IPS-20b (cell line): ENCODE results near the gene SERGEF.

Experiments used
- H3K27ac ChIP-seq: one replicate; pipeline ENCODE4 v1.5.1; 2013; ENCODE audit warnings: low read length
- H3K27me3 ChIP-seq: 2 replicates; pipeline ENCODE4 v1.6.1; 2013; ENCODE audit warnings: mild to moderate bottlenecking, low read length, inconsistent platforms; ENCODE audit not compliant: insufficient read depth
- H3K36me3 ChIP-seq: 2 replicates; pipeline ENCODE4 v1.6.1; 2013; ENCODE audit warnings: low read depth, mild to moderate bottlenecking, inconsistent platforms, low read length, moderate library complexity; ENCODE audit not compliant: insufficient read depth
- H3K4me1 ChIP-seq: 2 replicates; pipeline ENCODE4 v1.6.1; 2013; ENCODE audit warnings: mild to moderate bottlenecking, control low read depth, inconsistent platforms, low read length, moderate library complexity; ENCODE audit not compliant: insufficient read depth
- H3K4me3 ChIP-seq: 2 replicates; pipeline ENCODE4 v1.5.1; 2013; ENCODE audit warnings: mild to moderate bottlenecking, low read length, inconsistent platforms
- H3K9ac ChIP-seq: 2 replicates; pipeline ENCODE4 v1.6.1; 2013; ENCODE audit warnings: low read depth, mild to moderate bottlenecking, inconsistent platforms, low read length, moderate library complexity
- H3K9me3 ChIP-seq: 2 replicates; pipeline ENCODE4 v1.6.1; 2013; ENCODE audit warnings: mild to moderate bottlenecking, low read depth, low read length, inconsistent platforms; ENCODE audit not compliant: insufficient read depth

SERGEF gene

GRCh38 chr11:17790453-17790852 lies 222.4 kb downstream of the SERGEF start:
- Histone ChIP-seq H3K9ac (no peak overlapping the region), H3K4me1 (no peaks in the 10 kb centered on the region), H3K4me3 (no peak overlapping the region), H3K27ac (no peak overlapping the region), H3K9me3 (no peaks in the 10 kb centered on the region), H3K36me3 (no peaks in the 10 kb centered on the region), H3K27me3 (no peaks in the 10 kb centered on the region)

- no peak overlapping the region for H3K9ac ChIP-seq
- no peaks in the 10 kb centered on the region for H3K9me3 ChIP-seq
- H3K4me1 ChIP-seq, result no peaks in the 10 kb centered on the region
- H3K27me3 ChIP-seq, result no peaks in the 10 kb centered on the region
- no peaks in the 10 kb centered on the region for H3K36me3 ChIP-seq
- no peak overlapping the region for H3K4me3 ChIP-seq
- no peak overlapping the region for H3K27ac ChIP-seq
These were observed 224.8 kb downstream of the SERGEF start for GRCh38 chr11:17788084-17788483.

GRCh38 chr11:17786824-17787525 lies 225.9 kb downstream of the SERGEF start:
- Histone ChIP-seq H3K27ac (no peak overlapping the region), H3K9me3 (no peaks in the 10 kb centered on the region), H3K4me3 (no peak overlapping the region), H3K27me3 (no peaks in the 10 kb centered on the region), H3K9ac (no peak overlapping the region), H3K36me3 (no peaks in the 10 kb centered on the region), H3K4me1 (no peaks in the 10 kb centered on the region)

GRCh38 chr11:17783878-17784277 lies 229.0 kb downstream of the SERGEF start:
- no peak overlapping the region for H3K9ac ChIP-seq
- H3K9me3 ChIP-seq, result no peaks in the 10 kb centered on the region
- no peaks in the 10 kb centered on the region for H3K27me3 ChIP-seq
- H3K27ac ChIP-seq, result no peak overlapping the region
- H3K4me3 ChIP-seq, result no peak overlapping the region
- H3K4me1 ChIP-seq, result no peaks in the 10 kb centered on the region
- H3K36me3 ChIP-seq, result no peaks in the 10 kb centered on the region

- no peaks in the 10 kb centered on the region for H3K27me3 ChIP-seq
- no peak overlapping the region for H3K27ac ChIP-seq
- no peak overlapping the region for H3K9ac ChIP-seq
- no peaks in the 10 kb centered on the region for H3K4me1 ChIP-seq
- no peaks in the 10 kb centered on the region for H3K36me3 ChIP-seq
- no peaks in the 10 kb centered on the region for H3K9me3 ChIP-seq
- no peak overlapping the region for H3K4me3 ChIP-seq
These were observed 230.1 kb downstream of the SERGEF start for GRCh38 chr11:17782603-17783337.

GRCh38 chr11:17782145-17782544 lies 230.7 kb downstream of the SERGEF start:
- Histone ChIP-seq H3K27me3 (no peaks in the 10 kb centered on the region), H3K27ac (no peak overlapping the region), H3K36me3 (no peaks in the 10 kb centered on the region), H3K9ac (no peak overlapping the region), H3K4me1 (no peaks in the 10 kb centered on the region), H3K4me3 (no peak overlapping the region), H3K9me3 (no peaks in the 10 kb centered on the region)

GRCh38 chr11:17781626-17782025 lies 231.2 kb downstream of the SERGEF start:
- Histone ChIP-seq H3K27ac (no peak overlapping the region), H3K4me3 (no peak overlapping the region), H3K36me3 (no peaks in the 10 kb centered on the region), H3K9ac (no peak overlapping the region), H3K9me3 (no peaks in the 10 kb centered on the region), H3K4me1 (no peaks in the 10 kb centered on the region), H3K27me3 (no peaks in the 10 kb centered on the region)

GRCh38 chr11:17781221-17781620 lies 231.6 kb downstream of the SERGEF start:
- Histone ChIP-seq H3K36me3 (no peaks in the 10 kb centered on the region), H3K4me3 (no peak overlapping the region), H3K4me1 (no peaks in the 10 kb centered on the region), H3K27me3 (no peaks in the 10 kb centered on the region), H3K9me3 (no peaks in the 10 kb centered on the region), H3K9ac (no peak overlapping the region), H3K27ac (no peak overlapping the region)

- Histone ChIP-seq H3K9ac (no peak overlapping the region), H3K27me3 (no peaks in the 10 kb centered on the region), H3K4me1 (no peaks in the 10 kb centered on the region), H3K27ac (no peak overlapping the region), H3K9me3 (no peaks in the 10 kb centered on the region), H3K36me3 (no peaks in the 10 kb centered on the region), H3K4me3 (no peak overlapping the region)
These were observed 232.2 kb downstream of the SERGEF start for GRCh38 chr11:17780668-17781067.

GRCh38 chr11:17779861-17780594 lies 232.8 kb downstream of the SERGEF start:
- H3K27ac ChIP-seq, result no peak overlapping the region
- no peak overlapping the region for H3K4me3 ChIP-seq
- no peaks in the 10 kb centered on the region for H3K36me3 ChIP-seq
- H3K9me3 ChIP-seq, result no peaks in the 10 kb centered on the region
- H3K27me3 ChIP-seq, result no peaks in the 10 kb centered on the region
- no peaks in the 10 kb centered on the region for H3K4me1 ChIP-seq
- H3K9ac ChIP-seq, result no peak overlapping the region

GRCh38 chr11:17778956-17779860 lies 233.6 kb downstream of the SERGEF start:
- H3K36me3 ChIP-seq, result no peaks in the 10 kb centered on the region
- no peaks in the 10 kb centered on the region for H3K27me3 ChIP-seq
- H3K9ac ChIP-seq, result no peak overlapping the region
- no peaks in the 10 kb centered on the region for H3K4me1 ChIP-seq
- no peak overlapping the region for H3K4me3 ChIP-seq
- H3K27ac ChIP-seq, result no peak overlapping the region
- no peaks in the 10 kb centered on the region for H3K9me3 ChIP-seq
